ENCODE results near the gene GPT2. TPM values are rescaled to one million over a fixed set of nuclear protein-coding genes. Genes with fewer than 3 reads are reported as not detected.
"Not testable (repeated sequence)": the region's sequence is repeated elsewhere in the genome, so short reads cannot be mapped to it uniquely, and the experiment has no call there.

GPT2 gene
- total and polyA plus RNA-seq, 2 donors (not counting 3 experiments of a cell fraction or from before 2014, with no cell fraction given), result 10.8 to 17.9 TPM

DNA sequence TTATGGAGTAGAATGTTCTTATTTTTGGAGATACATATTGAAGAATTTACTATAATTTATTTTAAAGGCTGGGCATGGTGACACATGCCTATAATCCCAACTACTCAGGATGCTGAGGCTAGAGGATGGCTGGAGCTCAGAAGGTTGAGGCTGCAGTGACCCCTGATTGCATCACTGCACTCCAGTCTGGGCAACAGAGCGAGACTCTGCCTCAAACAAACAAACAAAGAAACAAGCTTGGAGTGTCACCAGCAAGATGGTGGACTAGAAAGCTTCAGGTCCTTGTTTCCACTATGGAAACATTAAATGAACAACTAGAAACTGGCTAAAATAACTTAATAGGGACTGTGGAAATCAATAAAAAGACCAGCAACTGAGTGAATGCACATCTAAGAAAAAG is 17.9 kb upstream of the GPT2 start:
- DNase-seq (ENCODE audit: low read depth, low spot score) (no peak), FAIRE-seq (no peak)
- ChIA-PET POLR2A (no interaction called here), CTCF (interaction anchor here (0.6 kb wide), 1 partner anchor 11 kb away, joined by 3 read pairs; no protein-coding TSS in a partner anchor)
- Histone ChIP-seq H3K27me3 (ENCODE audit: control insufficient read depth in 2 of 2, insufficient read depth in 2 of 2, low read length in 2 of 2) (no peaks in the 10 kb centered on the region), H3K79me2 (ENCODE audit: control insufficient read depth, insufficient read depth, low read length) (no peaks in the 10 kb centered on the region), H3K36me3 (ENCODE audit: control insufficient read depth in 2 of 2, extremely low read depth in 1 of 2, insufficient read depth in 2 of 2, low read length in 2 of 2) (no peaks in the 10 kb centered on the region), H3K9me3 (replicated peaks; ENCODE audit: control insufficient read depth, insufficient read depth, low read length) (no peaks in the 10 kb centered on the region), H3K9me1 (replicated peaks; ENCODE audit: control insufficient read depth, extremely low read depth, insufficient read depth, low read length) (no peaks in the 10 kb centered on the region), H3K4me2 (ENCODE audit: insufficient read depth, low read length) (no peak overlapping the region), H4K20me1 (replicated peaks; ENCODE audit: control insufficient read depth, extremely low read depth, insufficient read depth, low read length) (no peaks in the 10 kb centered on the region), H2AFZ (ENCODE audit: low read depth, low read length) (no peak overlapping the region), H3K27ac (ENCODE audit: insufficient read depth, low read depth, low read length) (no peak overlapping the region), H3K4me3 (replicated peaks in 1 of 3; ENCODE audit: insufficient read depth in 1 of 3, low read depth in 1 of 3, low read length in 3 of 3) (no peak overlapping the region), H3K9ac (replicated peaks; ENCODE audit: extremely low read depth, insufficient read depth, low read length) (no peak overlapping the region), H3K4me1 (ENCODE audit: control insufficient read depth, extremely low read depth, insufficient read depth, low read length) (peaks cover 4% of the 10 kb centered on the region)
- BruUV-seq (replicated peaks), result no TSS peak
- TF ChIP-seq JUN (IDR thresholded peaks at IDR 0.05; ENCODE audit: borderline replicate concordance, insufficient read depth, insufficient read length, low read depth), result no peak
- no peak for TF ChIP-seq POLR2AphosphoS5 (IDR thresholded peaks at IDR 0.05; ENCODE audit: insufficient read depth, low read depth, low read length)
- TF ChIP-seq, protein P1, sequence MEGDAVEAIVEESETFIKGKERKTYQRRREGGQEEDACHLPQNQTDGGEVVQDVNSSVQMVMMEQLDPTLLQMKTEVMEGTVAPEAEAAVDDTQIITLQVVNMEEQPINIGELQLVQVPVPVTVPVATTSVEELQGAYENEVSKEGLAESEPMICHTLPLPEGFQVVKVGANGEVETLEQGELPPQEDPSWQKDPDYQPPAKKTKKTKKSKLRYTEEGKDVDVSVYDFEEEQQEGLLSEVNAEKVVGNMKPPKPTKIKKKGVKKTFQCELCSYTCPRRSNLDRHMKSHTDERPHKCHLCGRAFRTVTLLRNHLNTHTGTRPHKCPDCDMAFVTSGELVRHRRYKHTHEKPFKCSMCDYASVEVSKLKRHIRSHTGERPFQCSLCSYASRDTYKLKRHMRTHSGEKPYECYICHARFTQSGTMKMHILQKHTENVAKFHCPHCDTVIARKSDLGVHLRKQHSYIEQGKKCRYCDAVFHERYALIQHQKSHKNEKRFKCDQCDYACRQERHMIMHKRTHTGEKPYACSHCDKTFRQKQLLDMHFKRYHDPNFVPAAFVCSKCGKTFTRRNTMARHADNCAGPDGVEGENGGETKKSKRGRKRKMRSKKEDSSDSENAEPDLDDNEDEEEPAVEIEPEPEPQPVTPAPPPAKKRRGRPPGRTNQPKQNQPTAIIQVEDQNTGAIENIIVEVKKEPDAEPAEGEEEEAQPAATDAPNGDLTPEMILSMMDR (IDR thresholded peaks at IDR 0.05; ENCODE audit: extremely low read depth in 1 of 2, insufficient read depth in 1 of 2, low read depth in 1 of 2, low read length in 2 of 2), result no peak
- no peak for TF ChIP-seq MAX (IDR thresholded peaks at IDR 0.05; ENCODE audit: insufficient read depth, insufficient read length)
- TF ChIP-seq POLR2A (IDR thresholded peaks at IDR 0.05; ENCODE audit: low read depth, low read length), result no peak
- no peak for TF ChIP-seq EZH2 (IDR thresholded peaks at IDR 0.05; ENCODE audit: borderline replicate concordance, low read depth, low read length, severe bottlenecking)
- TF ChIP-seq MYC (IDR thresholded peaks at IDR 0.05; ENCODE audit: low read depth, low read length), result no peak
- TF ChIP-seq FOS (IDR thresholded peaks at IDR 0.05; ENCODE audit: borderline replicate concordance, insufficient read depth, low read length), result no peak
- no peak for TF ChIP-seq GATA2 (IDR thresholded peaks at IDR 0.05; ENCODE audit: insufficient read depth, insufficient read length, low read depth, low read length)
- dilution Hi-C loops (cut with MboI; ENCODE audit: extremely low pct_ligation_motif_present, low sequenced_read_pairs), result no loop called here
- intact Hi-C loops (cut with micrococcal nuclease), result no loop called here

GRCh38 chr16:46867486-46867885 is 16.7 kb upstream of the GPT2 start:
- H2AFZ ChIP-seq (ENCODE audit: low read depth, low read length); intact Hi-C loops (cut with micrococcal nuclease); H3K36me3 ChIP-seq (ENCODE audit: control insufficient read depth in 2 of 2, extremely low read depth in 1 of 2, insufficient read depth in 2 of 2, low read length in 2 of 2); H3K79me2 ChIP-seq (ENCODE audit: control insufficient read depth, insufficient read depth, low read length); DNase-seq (ENCODE audit: low read depth, low spot score); H3K9me1 ChIP-seq (replicated peaks; ENCODE audit: control insufficient read depth, extremely low read depth, insufficient read depth, low read length); dilution Hi-C loops (cut with MboI; ENCODE audit: extremely low pct_ligation_motif_present, low sequenced_read_pairs); FAIRE-seq; BruUV-seq (replicated peaks); H3K4me3 ChIP-seq (replicated peaks in 1 of 3; ENCODE audit: insufficient read depth in 1 of 3, low read depth in 1 of 3, low read length in 3 of 3); H3K27me3 ChIP-seq (ENCODE audit: control insufficient read depth in 2 of 2, insufficient read depth in 2 of 2, low read length in 2 of 2); H3K4me1 ChIP-seq (ENCODE audit: control insufficient read depth, extremely low read depth, insufficient read depth, low read length); H3K9me3 ChIP-seq (replicated peaks; ENCODE audit: control insufficient read depth, insufficient read depth, low read length); H3K27ac ChIP-seq (ENCODE audit: insufficient read depth, low read depth, low read length); H4K20me1 ChIP-seq (replicated peaks; ENCODE audit: control insufficient read depth, extremely low read depth, insufficient read depth, low read length); H3K9ac ChIP-seq (replicated peaks; ENCODE audit: extremely low read depth, insufficient read depth, low read length); H3K4me2 ChIP-seq (ENCODE audit: insufficient read depth, low read length): not testable (repeated sequence)
- ChIA-PET CTCF (interaction anchor here (1.5 kb wide), 1 partner anchor 10 kb away, joined by 3 read pairs; no protein-coding TSS in a partner anchor), POLR2A (interaction anchor here (0.6 kb wide), 1 partner anchor 28 kb away, joined by 3 read pairs; no protein-coding TSS in a partner anchor)

DNA sequence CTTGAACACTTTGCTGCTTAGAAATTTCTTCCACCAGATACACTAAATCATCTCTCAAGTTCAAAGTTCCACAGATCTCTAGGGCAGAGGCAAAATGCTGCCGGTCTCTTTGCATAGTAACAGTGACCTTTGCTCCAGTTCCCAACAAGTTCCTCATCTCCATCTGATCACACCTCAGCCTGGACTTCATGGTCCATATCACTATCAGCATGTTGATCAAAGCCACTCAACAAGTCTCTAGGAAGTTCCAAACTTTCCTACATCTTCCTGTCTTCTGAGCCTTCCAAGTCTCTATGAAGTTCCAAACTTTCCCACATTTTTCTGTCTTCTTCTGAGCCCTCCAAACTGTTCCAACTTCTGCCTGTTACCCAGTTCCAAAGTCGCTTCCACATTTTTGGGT is 15.3 kb upstream of the GPT2 start:
- POLR2A ChIA-PET; H3K4me2 ChIP-seq (ENCODE audit: insufficient read depth, low read length); H4K20me1 ChIP-seq (replicated peaks; ENCODE audit: control insufficient read depth, extremely low read depth, insufficient read depth, low read length); DNase-seq (ENCODE audit: low read depth, low spot score); BruUV-seq (replicated peaks); dilution Hi-C loops (cut with MboI; ENCODE audit: extremely low pct_ligation_motif_present, low sequenced_read_pairs); H3K4me1 ChIP-seq (ENCODE audit: control insufficient read depth, extremely low read depth, insufficient read depth, low read length); H2AFZ ChIP-seq (ENCODE audit: low read depth, low read length); H3K36me3 ChIP-seq (ENCODE audit: control insufficient read depth in 2 of 2, extremely low read depth in 1 of 2, insufficient read depth in 2 of 2, low read length in 2 of 2); FAIRE-seq; H3K9me1 ChIP-seq (replicated peaks; ENCODE audit: control insufficient read depth, extremely low read depth, insufficient read depth, low read length); H3K9me3 ChIP-seq (replicated peaks; ENCODE audit: control insufficient read depth, insufficient read depth, low read length); H3K79me2 ChIP-seq (ENCODE audit: control insufficient read depth, insufficient read depth, low read length); H3K9ac ChIP-seq (replicated peaks; ENCODE audit: extremely low read depth, insufficient read depth, low read length); H3K27ac ChIP-seq (ENCODE audit: insufficient read depth, low read depth, low read length); H3K4me3 ChIP-seq (replicated peaks in 1 of 3; ENCODE audit: insufficient read depth in 1 of 3, low read depth in 1 of 3, low read length in 3 of 3); intact Hi-C loops (cut with micrococcal nuclease); H3K27me3 ChIP-seq (ENCODE audit: control insufficient read depth in 2 of 2, insufficient read depth in 2 of 2, low read length in 2 of 2): not testable (repeated sequence)
- CTCF ChIA-PET, result interaction anchor here (1.5 kb wide), 1 partner anchor 11 kb away, joined by 3 read pairs; no protein-coding TSS in a partner anchor

Data from endothelial cell of umbilical vein (primary cell).